ENCODE results near the gene CAPSL. TPM values are rescaled to one million over a fixed set of nuclear protein-coding genes. Genes with fewer than 3 reads are reported as not detected.
A peak's percentile ranks its signal among the peaks of the same experiment; 100 is the strongest.

The CAPSL gene
- total and polyA plus RNA-seq, 2 donors (not counting 3 experiments of a cell fraction or from before 2014, with no cell fraction given): not detected

- H3K4me1 ChIP-seq (ENCODE audit: control insufficient read depth, extremely low read depth, insufficient read depth, low read length): peaks cover 26% of the 10 kb centered on the region
- no peaks in the 10 kb centered on the region for H4K20me1 ChIP-seq (replicated peaks; ENCODE audit: control insufficient read depth, extremely low read depth, insufficient read depth, low read length)
- no peaks in the 10 kb centered on the region for H3K27me3 ChIP-seq (ENCODE audit: control insufficient read depth in 2 of 2, insufficient read depth in 2 of 2, low read length in 2 of 2)
- peak; percentile 17 for TF ChIP-seq POLR2AphosphoS5 (IDR thresholded peaks at IDR 0.05; ENCODE audit: insufficient read depth, low read depth, low read length)
- peak; percentile 50 for TF ChIP-seq GATA2 (IDR thresholded peaks at IDR 0.05; ENCODE audit: insufficient read depth, insufficient read length, low read depth, low read length)
- TF ChIP-seq JUN (IDR thresholded peaks at IDR 0.05; ENCODE audit: borderline replicate concordance, insufficient read depth, insufficient read length, low read depth): peak; percentile 94
- TF ChIP-seq FOS (IDR thresholded peaks at IDR 0.05; ENCODE audit: borderline replicate concordance, insufficient read depth, low read length): peak; percentile 98
- TF ChIP-seq CTCF (IDR thresholded peaks at IDR 0.05; ENCODE audit: extremely low read depth in 1 of 2, insufficient read depth in 1 of 2, low read depth in 1 of 2, low read length in 2 of 2): no peak
- dilution Hi-C loops (cut with MboI; ENCODE audit: extremely low pct_ligation_motif_present, low sequenced_read_pairs): no loop called here
- no peaks in the 10 kb centered on the region for H3K9me1 ChIP-seq (replicated peaks; ENCODE audit: control insufficient read depth, extremely low read depth, insufficient read depth, low read length)
- ChIA-PET CTCF (interaction anchor here (1.0 to 4.3 kb wide), 6 partner anchors 22 to 206 kb away, joined by 3 to 16 read pairs (median 6); no protein-coding TSS in a partner anchor), POLR2A (no interaction called here)
- no peaks in the 10 kb centered on the region for H3K79me2 ChIP-seq (ENCODE audit: control insufficient read depth, insufficient read depth, low read length)
- peak overlapping the region; percentile 92 for H2AFZ ChIP-seq (ENCODE audit: low read depth, low read length)
- no peaks in the 10 kb centered on the region for H3K9me3 ChIP-seq (replicated peaks; ENCODE audit: control insufficient read depth, insufficient read depth, low read length)
- no TSS peak for BruUV-seq (replicated peaks)
- intact Hi-C loops (cut with micrococcal nuclease): loop anchor here (2.0 kb wide), 1 partner anchor 75 kb away; no protein-coding TSS in a partner anchor
- no peak overlapping the region for H3K4me3 ChIP-seq (replicated peaks in 1 of 3; ENCODE audit: insufficient read depth in 1 of 3, low read depth in 1 of 3, low read length in 3 of 3)
- H3K36me3 ChIP-seq (ENCODE audit: control insufficient read depth in 2 of 2, extremely low read depth in 1 of 2, insufficient read depth in 2 of 2, low read length in 2 of 2): no peaks in the 10 kb centered on the region
- peak overlapping the region; percentile 68 for H3K27ac ChIP-seq (ENCODE audit: insufficient read depth, low read depth, low read length)
- FAIRE-seq: peak; percentile 74
- no peak overlapping the region for H3K9ac ChIP-seq (replicated peaks; ENCODE audit: extremely low read depth, insufficient read depth, low read length)
- H3K4me2 ChIP-seq (ENCODE audit: insufficient read depth, low read length): peak overlapping the region; percentile 71
- DNase-seq (ENCODE audit: low read depth, low spot score): peak; percentile 91
Observed at GRCh38 chr5:35857606-35858205, 80.7 kb downstream of the CAPSL start.

All from endothelial cell of umbilical vein (primary cell).